IMR-90 (cell line): ENCODE results near the gene DOCK1. TPM values are rescaled to one million over a fixed set of nuclear protein-coding genes. Genes with fewer than 3 reads are reported as not detected.

Experiments
- ATAC-seq: fragments of 200-7000 bp; cut with Tn5 transposase; 2 replicates; pipeline ENCODE4 v1.9.1; 2020; ENCODE audit warnings: low read depth, mild to moderate bottlenecking, moderate library complexity
- BruUV-seq: library from RNA; stranded (reverse); fragments of 400-500 nt; replicated peaks from 2 replicates; lab custom pipeline; 2021; lab: Mats Ljungman, UMichigan
- CTCF ChIA-PET: fragments of 300-600 bp; formaldehyde crosslinking; extraction: SDS; loops from one replicate; lab custom pipeline; 2021; ENCODE audit warnings: antibody characterized with exemption; lab: Yijun Ruan, JAX
- POLR2A ChIA-PET: fragments of 300-600 bp; sonication (Branson Sonifier 250); formaldehyde crosslinking; loops from one replicate; lab custom pipeline; 2022; ENCODE audit warnings: antibody characterized with exemption; ENCODE audit not compliant: unreplicated experiment; lab: Charles Lee
- DNase-seq: peaks from one replicate; pipeline ENCODE4 v3.0.0; 2013
- H2AFZ ChIP-seq: replicated peaks from 2 replicates; pipeline ENCODE3; 2013; ENCODE audit warnings: low read length, mild to moderate bottlenecking; ENCODE audit not compliant: poor library complexity
- H2AK5ac ChIP-seq: 2 replicates; pipeline ENCODE4 v1.6.1; 2013; ENCODE audit warnings: low read depth, low read length, inconsistent platforms
- H2AK9ac ChIP-seq: replicated peaks from 2 replicates; pipeline ENCODE3; 2013; ENCODE audit warnings: mild to moderate bottlenecking, low read depth, low read length, moderate library complexity; ENCODE audit not compliant: poor library complexity
- H2BK120ac ChIP-seq: 2 replicates; pipeline ENCODE4 v1.6.1; 2013; ENCODE audit warnings: low read depth, low read length, inconsistent platforms
- H2BK15ac ChIP-seq: 3 replicates; pipeline ENCODE4 v1.6.1; 2013; ENCODE audit warnings: low read depth, low read length, inconsistent platforms
- H2BK20ac ChIP-seq: 2 replicates; pipeline ENCODE4 v1.6.1; 2013; ENCODE audit warnings: low read depth, mild to moderate bottlenecking, inconsistent platforms, low read length, moderate library complexity
- H2BK5ac ChIP-seq: 2 replicates; pipeline ENCODE4 v1.6.1; 2013; ENCODE audit warnings: mild to moderate bottlenecking, low read depth, low read length, inconsistent platforms; ENCODE audit not compliant: poor library complexity, severe bottlenecking
- H3K14ac ChIP-seq: replicated peaks from 2 replicates; pipeline ENCODE4 v1.6.1; 2013; ENCODE audit warnings: low read depth, low read length, inconsistent platforms
- H3K18ac ChIP-seq: 2 replicates; pipeline ENCODE4 v1.6.1; 2013; ENCODE audit warnings: low read depth, low read length, control low read depth
- H3K23ac ChIP-seq: 2 replicates; pipeline ENCODE4 v1.6.1; 2013; ENCODE audit warnings: low read depth, low read length, inconsistent platforms
- H3K27ac ChIP-seq: 2 replicates; pipeline ENCODE4 v1.5.1; 2013; ENCODE audit warnings: mild to moderate bottlenecking, control low read depth, low read length; ENCODE audit not compliant: insufficient read depth
- H3K27me3 ChIP-seq: 2 replicates; pipeline ENCODE4 v1.6.1; 2013; ENCODE audit warnings: low read length; ENCODE audit not compliant: control insufficient read depth, insufficient read depth
- H3K36me3 ChIP-seq: 2 replicates; pipeline ENCODE4 v1.6.1; 2013; ENCODE audit warnings: low read length, mixed read lengths; ENCODE audit not compliant: control insufficient read depth, insufficient read depth
- H3K4ac ChIP-seq: 2 replicates; pipeline ENCODE4 v1.6.1; 2013; ENCODE audit warnings: low read depth, low read length, inconsistent platforms
- H3K4me1 ChIP-seq: 2 replicates; pipeline ENCODE4 v1.6.1; 2013; ENCODE audit warnings: low read length, mixed read lengths; ENCODE audit not compliant: control insufficient read depth, insufficient read depth
- H3K4me2 ChIP-seq: 2 replicates; pipeline ENCODE4 v1.6.1; 2013; ENCODE audit warnings: low read depth, mild to moderate bottlenecking, control low read depth, low read length, moderate library complexity
- H3K4me3 ChIP-seq: 2 replicates; pipeline ENCODE4 v1.5.1; 2013; ENCODE audit warnings: low read depth, mild to moderate bottlenecking, control low read depth, low read length, moderate library complexity; ENCODE audit not compliant: insufficient read depth
- H3K56ac ChIP-seq: 2 replicates; pipeline ENCODE4 v1.6.1; 2013; ENCODE audit warnings: low read length, inconsistent platforms; ENCODE audit not compliant: insufficient read depth; ENCODE audit errors: extremely low read depth
- H3K79me1 ChIP-seq, 2 experiments: 2 replicates each; pipeline ENCODE4 v1.6.1; 2013; ENCODE audit warnings: low read length in 2 of 2, inconsistent platforms in 1 of 2, low read depth in 1 of 2
- H3K9ac ChIP-seq: 2 replicates; pipeline ENCODE4 v1.6.1; 2013; ENCODE audit warnings: low read depth, low read length, control low read depth
- H3K9me1 ChIP-seq: 2 replicates; pipeline ENCODE4 v1.6.1; 2013; ENCODE audit warnings: low read length, inconsistent platforms; ENCODE audit not compliant: insufficient read depth
- H3K9me3 ChIP-seq: 2 replicates; pipeline ENCODE4 v1.6.1; 2013; ENCODE audit warnings: low read length; ENCODE audit not compliant: control insufficient read depth, insufficient read depth
- H4K20me1 ChIP-seq: 2 replicates; pipeline ENCODE4 v1.6.1; 2013; ENCODE audit warnings: low read length, inconsistent platforms; ENCODE audit not compliant: insufficient read depth
- H4K5ac ChIP-seq: 2 replicates; pipeline ENCODE4 v1.6.1; 2013; ENCODE audit warnings: mild to moderate bottlenecking, low read depth, low read length, control low read depth
- H4K8ac ChIP-seq, 2 experiments: 2 replicates each; pipeline ENCODE4 v1.6.1; 2013; ENCODE audit warnings: low read depth in 2 of 2, low read length in 2 of 2, control low read depth in 1 of 2, inconsistent platforms in 1 of 2
- H4K91ac ChIP-seq: 2 replicates; pipeline ENCODE4 v1.6.1; 2013; ENCODE audit warnings: low read depth, low read length, inconsistent platforms; ENCODE audit not compliant: insufficient read depth
- CEBPB ChIP-seq: IDR thresholded peaks from 2 replicates; pipeline ENCODE4 v1.6.1; 2012; ENCODE audit warnings: low read depth, low read length, improper control_type of control experiment
- CHD1 ChIP-seq: IDR thresholded peaks from 2 replicates; pipeline ENCODE4 v1.6.1; 2012; ENCODE audit warnings: low read depth, low read length, improper control_type of control experiment
- ELK1 ChIP-seq: fragments of 150-350 bp; IDR thresholded peaks from 2 replicates; pipeline ENCODE4 v1.6.1; 2016; ENCODE audit warnings: low read depth, mild to moderate bottlenecking, low read length, moderate library complexity, borderline replicate concordance
- FOS ChIP-seq: fragments of 150-350 bp; IDR thresholded peaks from 2 replicates; pipeline ENCODE4 v1.6.1; 2016; ENCODE audit warnings: low read depth, low read length
- MAFK ChIP-seq: IDR thresholded peaks from 2 replicates; pipeline ENCODE4 v1.6.1; 2012; ENCODE audit warnings: low read depth, low read length, improper control_type of control experiment
- MAZ ChIP-seq: IDR thresholded peaks from 2 replicates; pipeline ENCODE4 v1.6.1; 2012; ENCODE audit warnings: low read depth, mild to moderate bottlenecking, low read length, improper control_type of control experiment, moderate library complexity, borderline replicate concordance
- MXI1 ChIP-seq: IDR thresholded peaks from 2 replicates; pipeline ENCODE4 v1.6.1; 2012; ENCODE audit warnings: low read depth, mild to moderate bottlenecking, low read length, moderate library complexity, borderline replicate concordance
- POLR2A ChIP-seq: IDR thresholded peaks from 2 replicates; pipeline ENCODE4 v1.6.1; 2012; ENCODE audit warnings: mild to moderate bottlenecking, low read depth, low read length
- RAD21 ChIP-seq: IDR thresholded peaks from 2 replicates; pipeline ENCODE4 v1.6.1; 2012; ENCODE audit warnings: low read length, improper control_type of control experiment
- RCOR1 ChIP-seq: IDR thresholded peaks from 2 replicates; pipeline ENCODE4 v1.6.1; 2012; ENCODE audit warnings: mild to moderate bottlenecking, low read length, improper control_type of control experiment; ENCODE audit not compliant: insufficient replicate concordance
- WGBS, 2 experiments: methylation state at CpG; one replicate each; pipeline versions ENCODE4 v1.1.5 to v1.1.7; 2013; ENCODE audit warnings: missing lambda C conversion rate in 2 of 2; ENCODE audit not compliant: insufficient read length in 1 of 2; ENCODE audit errors: extremely low coverage in 2 of 2; 5-methylcytosine and 5-hydroxymethylcytosine counted together
- dilution Hi-C: fragments of 300-500 bp; cut with HindIII; formaldehyde crosslinking; loops from one replicate; pipeline ENCODE4 v1.14.3; 2018; ENCODE audit warnings: low sequenced_read_pairs; ENCODE audit not compliant: unreplicated experiment
- in situ Hi-C: fragments of 300-500 bp; cut with MboI; formaldehyde crosslinking; loops from 3 replicates; pipeline ENCODE4 v1.14.3; 2019; ENCODE audit warnings: low sequenced_read_pairs, inconsistent platforms, mixed read lengths
- intact Hi-C: fragments of 100-400 bp; cut with micrococcal nuclease; formaldehyde crosslinking; loops from 2 replicates; pipeline ENCODE4 v1.10.0; 2022
- polyA plus RNA-seq, 3 experiments: library from polyadenylated mRNA; depleted of rRNA; stranded (reverse); fragments of >200 nt; gene quantifications; 2 replicates each; pipeline ENCODE4 v1.2.3, GENCODE V29; 2012; ENCODE audit warnings: low replicate concordance in 1 of 3
- total RNA-seq: library from RNA; depleted of rRNA; stranded (reverse); fragments of >200 nt; gene quantifications from 2 replicates; pipeline ENCODE4 v1.2.3, GENCODE V29; 2012
- TF ChIP-seq, protein P1 (sequence below): fragments of 150-350 bp; IDR thresholded peaks from 2 replicates; pipeline ENCODE4 v1.6.1; 2017; ENCODE audit warnings: mild to moderate bottlenecking, antibody characterized with exemption, low read length, low read depth

The DOCK1 gene
- total and polyA plus RNA-seq, 2 of the 4 experiments (the other 2 are of a cell fraction) = 28.2 to 71.0 TPM

DNA sequence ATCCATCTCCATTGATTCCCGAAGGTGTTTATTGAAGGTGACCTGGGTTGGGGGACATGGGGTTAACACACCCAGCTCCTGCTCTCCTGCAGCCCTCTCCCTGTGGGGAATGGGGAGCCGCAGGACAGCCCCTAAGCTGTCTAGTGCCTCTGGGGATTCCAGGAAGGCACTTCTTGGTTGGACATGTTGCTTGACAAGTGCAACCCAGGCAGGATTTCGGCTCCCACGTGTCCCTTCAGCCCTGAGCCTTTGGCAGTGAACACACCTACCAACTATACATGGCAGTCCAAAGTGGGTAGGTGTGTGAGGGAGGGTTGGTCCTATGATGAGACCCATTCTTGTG lies 43.9 kb downstream of the DOCK1 start:
- in situ Hi-C loops = no loop called here

More for the DNA sequence above, 43.9 kb downstream of the DOCK1 start:
- H2AFZ ChIP-seq = no peak overlapping the region
- no TSS peak for BruUV-seq
- H4K20me1 ChIP-seq = peaks cover 82% of the 10 kb centered on the region
- H3K23ac ChIP-seq = no peak overlapping the region
- no peak overlapping the region for H4K91ac ChIP-seq
- H3K9ac ChIP-seq = no peak overlapping the region
- no peak overlapping the region for H2BK20ac ChIP-seq
- H2AK5ac ChIP-seq = no peak overlapping the region
- POLR2A ChIA-PET = no interaction called here
- CTCF ChIA-PET = no interaction called here
- no peaks in the 10 kb centered on the region for H3K27me3 ChIP-seq
- no peak overlapping the region for H3K27ac ChIP-seq
- no peak overlapping the region for H3K56ac ChIP-seq
- no peak overlapping the region for H3K4ac ChIP-seq
- H3K9me3 ChIP-seq = no peaks in the 10 kb centered on the region; the same call in 1 of the 2 replicates
- H3K9me1 ChIP-seq = peaks cover 4% of the 10 kb centered on the region; the same call in 1 of the 2 replicates
- peaks cover 20 to 77% of the 10 kb centered on the region in 2 experiments for H3K79me1 ChIP-seq
- no peak overlapping the region for H2BK5ac ChIP-seq
- no peak overlapping the region for H4K5ac ChIP-seq
- no peak overlapping the region for H3K4me2 ChIP-seq
- TF ChIP-seq MAZ (no peak), RCOR1 (no peak), MXI1 (no peak), FOS (no peak), CEBPB (no peak), POLR2A (no peak), MAFK (no peak), RAD21 (no peak), ELK1 (no peak), CHD1 (no peak)
- TF ChIP-seq, protein P1, sequence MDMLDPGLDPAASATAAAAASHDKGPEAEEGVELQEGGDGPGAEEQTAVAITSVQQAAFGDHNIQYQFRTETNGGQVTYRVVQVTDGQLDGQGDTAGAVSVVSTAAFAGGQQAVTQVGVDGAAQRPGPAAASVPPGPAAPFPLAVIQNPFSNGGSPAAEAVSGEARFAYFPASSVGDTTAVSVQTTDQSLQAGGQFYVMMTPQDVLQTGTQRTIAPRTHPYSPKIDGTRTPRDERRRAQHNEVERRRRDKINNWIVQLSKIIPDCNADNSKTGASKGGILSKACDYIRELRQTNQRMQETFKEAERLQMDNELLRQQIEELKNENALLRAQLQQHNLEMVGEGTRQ = no peak
- no peaks in the 10 kb centered on the region for H3K4me1 ChIP-seq
- no peak overlapping the region for H2AK9ac ChIP-seq
- no peak overlapping the region for H3K14ac ChIP-seq
- intact Hi-C loops = no loop called here
- H2BK15ac ChIP-seq = no peak overlapping the region
- no peak overlapping the region for H2BK120ac ChIP-seq
- no peak overlapping the region for H4K8ac ChIP-seq
- ATAC-seq (no peak), DNase-seq (no peak)
- dilution Hi-C loops = no loop called here
- no peak overlapping the region for H3K18ac ChIP-seq
- WGBS, 2 experiments = no CpG with 5 or more reads among the region's 4 CpGs
- H3K4me3 ChIP-seq = no peak overlapping the region
- H3K36me3 ChIP-seq = peaks cover 10% of the 10 kb centered on the region
